Activated T-cell treated with anti-CD3 and anti-CD28 coated beads, Interleukin-2, amount 50 U/mL, for 48 hours (primary cell): ENCODE data around the gene EDDM3A.
A peak's percentile ranks its signal among the peaks of the same experiment; 100 is the strongest.
"Not testable (repeated sequence)": the region's sequence is repeated elsewhere in the genome, so short reads cannot be mapped to it uniquely, and the experiment has no call there.

Experiments
- DNase-seq, 2 experiments: peaks; one replicate each; pipeline ENCODE4 v3.0.0-alpha.2; 2020

The EDDM3A gene

GRCh38 chr14:20745571-20746358 lies at the start of gene EDDM3A:
EDDM3A (plus strand) TSS chr14:20745887; CDS start chr14:20747581, 1,694 bp downstream.
- no peak for DNase-seq

GRCh38 chr14:20696764-20697163 lies 48.9 kb upstream of the EDDM3A start:
- no peak for DNase-seq

- peak; percentile 79 to 80 for DNase-seq
Measured at GRCh38 chr14:20697273-20698017, 48.2 kb upstream of the EDDM3A start.

- DNase-seq = no peak
Measured at GRCh38 chr14:20698018-20698329, 47.7 kb upstream of the EDDM3A start.

- DNase-seq = no peak
Measured at GRCh38 chr14:20698934-20699333, 46.8 kb upstream of the EDDM3A start.

- DNase-seq = no peak
Measured at GRCh38 chr14:20699931-20700330, 45.8 kb upstream of the EDDM3A start.

GRCh38 chr14:20700965-20701364 lies 44.7 kb upstream of the EDDM3A start:
- DNase-seq = not testable (repeated sequence)

GRCh38 chr14:20706657-20707355 lies 38.9 kb upstream of the EDDM3A start:
- DNase-seq = no peak

GRCh38 chr14:20707622-20708021 lies 38.1 kb upstream of the EDDM3A start:
- DNase-seq = no peak

GRCh38 chr14:20711261-20711660 lies 34.4 kb upstream of the EDDM3A start:
- DNase-seq = no peak

GRCh38 chr14:20711685-20712084 lies 34.0 kb upstream of the EDDM3A start:
- no peak for DNase-seq

GRCh38 chr14:20712904-20713303 lies 32.8 kb upstream of the EDDM3A start:
- no peak for DNase-seq

GRCh38 chr14:20714593-20715250 lies 31.0 kb upstream of the EDDM3A start:
- DNase-seq = no peak

GRCh38 chr14:20719777-20720176 lies 25.9 kb upstream of the EDDM3A start:
- no peak for DNase-seq

GRCh38 chr14:20720741-20721140 lies 24.9 kb upstream of the EDDM3A start:
- DNase-seq = no peak

GRCh38 chr14:20722016-20722415 lies 23.7 kb upstream of the EDDM3A start:
- DNase-seq = no peak

GRCh38 chr14:20723488-20723887 lies 22.2 kb upstream of the EDDM3A start:
- no peak for DNase-seq

GRCh38 chr14:20726121-20726520 lies 19.6 kb upstream of the EDDM3A start:
- DNase-seq = not testable (repeated sequence)

- no peak for DNase-seq
Measured at GRCh38 chr14:20726531-20726930, 19.2 kb upstream of the EDDM3A start.

GRCh38 chr14:20730891-20731290 lies 14.8 kb upstream of the EDDM3A start:
- no peak for DNase-seq

- DNase-seq = no peak
Measured at GRCh38 chr14:20732477-20732876, 13.2 kb upstream of the EDDM3A start.

- no peak for DNase-seq
Measured at GRCh38 chr14:20732979-20733635, 12.6 kb upstream of the EDDM3A start.
